GM12892 (cell line): ENCODE data around the gene ZBED5.

Source experiments
- POLR2A ChIP-seq: IDR thresholded peaks from 2 replicates; pipeline ENCODE4 v1.6.1; 2011; ENCODE audit warnings: low read depth, low read length, control low read depth
- POLR2AphosphoS5 ChIP-seq: IDR thresholded peaks from 2 replicates; pipeline ENCODE4 v1.6.1; 2011; ENCODE audit warnings: low read depth, low read length, control low read depth
- TAF1 ChIP-seq: IDR thresholded peaks from 2 replicates; pipeline ENCODE4 v1.6.1; 2011; ENCODE audit warnings: low read depth, mild to moderate bottlenecking, control low read depth, low read length, borderline replicate concordance

DNA sequence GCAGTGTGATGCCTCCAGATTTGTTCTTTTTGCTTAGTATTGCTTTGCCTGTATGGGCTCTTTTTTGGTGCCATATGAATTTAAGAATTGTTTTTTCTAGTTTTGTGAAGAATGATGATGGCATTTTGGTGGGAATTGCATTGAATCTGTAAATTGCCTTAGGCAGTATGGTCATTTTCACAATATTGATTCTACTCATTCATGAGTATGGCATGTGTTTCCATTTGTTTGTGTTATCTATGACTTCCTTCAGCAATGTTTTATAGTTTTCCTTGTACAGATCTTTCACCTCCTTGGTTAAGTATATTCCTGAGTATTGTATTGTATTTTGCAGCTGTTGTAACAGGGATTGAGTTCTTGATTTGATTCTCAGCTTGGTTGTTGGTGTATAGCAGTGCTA lies 18.3 kb upstream of the ZBED5 start:
- TF ChIP-seq TAF1 (no peak), POLR2A (no peak), POLR2AphosphoS5 (no peak)
